KMS-11 (cell line): ENCODE measurements around the gene GNL1.

ENCODE experiments used
- H2AFZ ChIP-seq: fragments of 200-600 bp; sonication (generic); 2 replicates; pipeline ENCODE4 v1.6.1; 2016; ENCODE audit warnings: antibody characterized with exemption, mixed run types, low read depth
- H3K27ac ChIP-seq: fragments of 200-600 bp; sonication (generic); 2 replicates; pipeline ENCODE4 v1.6.1; 2016; ENCODE audit warnings: mild to moderate bottlenecking, mixed run types
- H3K27me3 ChIP-seq: fragments of 200-600 bp; sonication (generic); 2 replicates; pipeline ENCODE4 v1.6.1; 2017; ENCODE audit warnings: mild to moderate bottlenecking, low read depth, mixed run types, moderate library complexity; ENCODE audit not compliant: insufficient read depth
- H3K36me3 ChIP-seq: fragments of 200-600 bp; sonication (generic); 2 replicates; pipeline ENCODE4 v1.6.1; 2017; ENCODE audit warnings: mild to moderate bottlenecking, mixed run types; ENCODE audit not compliant: insufficient read depth
- H3K4me1 ChIP-seq: fragments of 200-600 bp; sonication (generic); 2 replicates; pipeline ENCODE4 v1.6.1; 2016; ENCODE audit warnings: mild to moderate bottlenecking, low read depth, mixed run types; ENCODE audit not compliant: poor library complexity, severe bottlenecking
- H3K4me2 ChIP-seq: fragments of 200-600 bp; sonication (generic); 2 replicates; pipeline ENCODE4 v1.7.0; 2016; ENCODE audit warnings: mild to moderate bottlenecking, mixed run types
- H3K4me3 ChIP-seq: fragments of 200-600 bp; sonication (generic); IDR thresholded peaks from 2 replicates; pipeline ENCODE4 v1.6.1; 2017; ENCODE audit warnings: low read depth, low read length, mixed read lengths; ENCODE audit not compliant: insufficient read depth
- H3K79me2 ChIP-seq: fragments of 200-600 bp; sonication (generic); 2 replicates; pipeline ENCODE4 v1.6.1; 2016; ENCODE audit warnings: low read depth, mixed run types; ENCODE audit not compliant: insufficient read depth
- H3K9ac ChIP-seq: fragments of 200-600 bp; sonication (generic); 2 replicates; pipeline ENCODE4 v1.6.1; 2016; ENCODE audit warnings: mild to moderate bottlenecking, mixed run types
- H4K20me1 ChIP-seq: fragments of 200-600 bp; sonication (generic); 2 replicates; pipeline ENCODE4 v1.6.1; 2016; ENCODE audit warnings: mild to moderate bottlenecking, mixed run types; ENCODE audit not compliant: insufficient read depth
- TF ChIP-seq, protein P1 (sequence below): fragments of 200-600 bp; sonication (generic); conservative IDR thresholded peaks from 2 replicates; pipeline ENCODE4 v1.6.1; 2017; ENCODE audit warnings: low read depth, mild to moderate bottlenecking, antibody characterized with exemption, low read length, moderate library complexity, mixed read lengths

The GNL1 gene

GRCh38 chr6:30554962-30555815 is 1.1 kb downstream of the GNL1 start:
- Histone ChIP-seq H3K4me3 (no peak overlapping the region), H4K20me1 (no peaks in the 10 kb centered on the region), H2AFZ (peak overlapping the region; percentile 96; the same call in 1 of the 2 replicates), H3K4me1 (peaks cover 15% of the 10 kb centered on the region), H3K27ac (no peak overlapping the region), H3K79me2 (peaks cover 20% of the 10 kb centered on the region), H3K36me3 (no peaks in the 10 kb centered on the region), H3K9ac (0 out of 2 replicates have a peak overlapping the region, but pooled peaks have one; percentile 92), H3K4me2 (peak overlapping the region; percentile 97; the same call in 1 of the 2 replicates), H3K27me3 (no peaks in the 10 kb centered on the region)
- TF ChIP-seq, protein P1, sequence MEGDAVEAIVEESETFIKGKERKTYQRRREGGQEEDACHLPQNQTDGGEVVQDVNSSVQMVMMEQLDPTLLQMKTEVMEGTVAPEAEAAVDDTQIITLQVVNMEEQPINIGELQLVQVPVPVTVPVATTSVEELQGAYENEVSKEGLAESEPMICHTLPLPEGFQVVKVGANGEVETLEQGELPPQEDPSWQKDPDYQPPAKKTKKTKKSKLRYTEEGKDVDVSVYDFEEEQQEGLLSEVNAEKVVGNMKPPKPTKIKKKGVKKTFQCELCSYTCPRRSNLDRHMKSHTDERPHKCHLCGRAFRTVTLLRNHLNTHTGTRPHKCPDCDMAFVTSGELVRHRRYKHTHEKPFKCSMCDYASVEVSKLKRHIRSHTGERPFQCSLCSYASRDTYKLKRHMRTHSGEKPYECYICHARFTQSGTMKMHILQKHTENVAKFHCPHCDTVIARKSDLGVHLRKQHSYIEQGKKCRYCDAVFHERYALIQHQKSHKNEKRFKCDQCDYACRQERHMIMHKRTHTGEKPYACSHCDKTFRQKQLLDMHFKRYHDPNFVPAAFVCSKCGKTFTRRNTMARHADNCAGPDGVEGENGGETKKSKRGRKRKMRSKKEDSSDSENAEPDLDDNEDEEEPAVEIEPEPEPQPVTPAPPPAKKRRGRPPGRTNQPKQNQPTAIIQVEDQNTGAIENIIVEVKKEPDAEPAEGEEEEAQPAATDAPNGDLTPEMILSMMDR, result no peak

DNA sequence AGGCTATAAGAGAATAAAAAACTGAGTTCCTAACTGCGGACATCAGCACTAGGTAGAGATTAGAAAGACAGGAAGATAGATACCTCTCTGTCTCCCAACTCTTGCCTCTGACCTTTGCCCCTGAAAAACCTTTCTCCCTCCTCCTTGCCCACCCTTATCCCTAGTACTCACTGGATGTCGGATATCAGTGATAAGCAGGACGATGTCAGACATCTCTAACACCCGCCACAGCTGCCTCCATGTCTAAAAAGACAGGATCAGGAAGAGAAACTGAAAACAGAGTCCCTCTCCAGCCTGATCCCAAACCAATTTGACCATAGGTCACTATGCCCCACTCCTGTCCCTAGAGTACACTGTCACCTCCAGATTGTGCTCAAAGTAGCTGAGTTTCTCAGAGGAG is 1.9 kb downstream of the GNL1 start:
- Histone ChIP-seq H3K27ac (no peak overlapping the region), H3K36me3 (no peaks in the 10 kb centered on the region), H3K4me3 (no peak overlapping the region), H3K4me1 (peaks cover 13% of the 10 kb centered on the region), H3K9ac (no peak overlapping the region), H3K79me2 (peaks cover 20% of the 10 kb centered on the region), H3K27me3 (no peaks in the 10 kb centered on the region), H3K4me2 (no peak overlapping the region), H4K20me1 (no peaks in the 10 kb centered on the region), H2AFZ (no peak overlapping the region)
- TF ChIP-seq, protein P1, result no peak

- no peak overlapping the region for H3K4me3 ChIP-seq
- no peak overlapping the region for H2AFZ ChIP-seq
- H3K27me3 ChIP-seq, result no peaks in the 10 kb centered on the region
- peaks cover 3% of the 10 kb centered on the region for H3K4me1 ChIP-seq
- TF ChIP-seq, protein P1, result no peak
- no peak overlapping the region for H3K4me2 ChIP-seq
- H3K9ac ChIP-seq, result no peak overlapping the region
- H3K36me3 ChIP-seq, result no peaks in the 10 kb centered on the region
- H3K79me2 ChIP-seq, result no peaks in the 10 kb centered on the region
- H3K27ac ChIP-seq, result no peak overlapping the region
- H4K20me1 ChIP-seq, result no peaks in the 10 kb centered on the region
These were observed 7.9 kb downstream of the GNL1 start for GRCh38 chr6:30548375-30548774.

DNA sequence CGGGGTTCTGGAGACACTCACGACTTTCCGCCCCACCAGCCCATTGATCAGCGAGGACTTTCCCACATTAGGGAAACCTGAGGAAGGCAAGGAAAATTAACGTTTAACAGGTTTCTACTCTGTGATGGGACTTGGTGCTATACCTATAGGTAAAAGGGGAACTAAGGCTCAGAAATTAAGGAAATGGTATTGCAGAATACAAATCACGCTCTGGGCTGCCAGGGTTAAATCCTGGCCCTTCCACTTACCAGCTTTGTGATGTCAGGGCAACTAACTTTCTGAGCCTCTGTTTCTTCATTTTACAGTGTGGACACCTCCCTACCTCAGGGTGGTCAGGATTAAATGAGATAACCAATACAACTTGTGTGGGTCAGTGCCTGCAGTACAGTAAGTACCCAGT is 8.8 kb downstream of the GNL1 start:
- Histone ChIP-seq H3K4me1 (peaks cover 3% of the 10 kb centered on the region), H4K20me1 (no peaks in the 10 kb centered on the region), H3K9ac (no peak overlapping the region), H3K4me2 (no peak overlapping the region), H3K4me3 (no peak overlapping the region), H3K27me3 (no peaks in the 10 kb centered on the region), H3K36me3 (no peaks in the 10 kb centered on the region), H3K27ac (no peak overlapping the region), H3K79me2 (no peaks in the 10 kb centered on the region), H2AFZ (no peak overlapping the region)
- TF ChIP-seq, protein P1, result no peak
